Subcutaneous adipose tissue (tissue), 4 donors: ENCODE results near the gene ABCA12. TPM values are rescaled to one million over a fixed set of nuclear protein-coding genes. Genes with fewer than 3 reads are reported as not detected.

Source experiments
- CTCF ChIP-seq: fragments of 450-650 bp; IDR thresholded peaks from one replicate; pipeline ENCODE4 v1.5.1; 2016; ENCODE audit warnings: low read depth, mild to moderate bottlenecking, control low read depth, antibody characterized with exemption, moderate library complexity
- total RNA-seq, 4 donors: library from RNA; depleted of rRNA; stranded (reverse); fragments of >200 nt; gene quantifications; one replicate each; pipeline ENCODE4 v1.1.0, GENCODE V29; 2016

The ABCA12 gene
- total RNA-seq, 4 donors from 2014 or later, result not detected

- no peak for TF ChIP-seq CTCF
Observed at GRCh38 chr2:214902286-214902685, 236.1 kb downstream of the ABCA12 start.

- no peak for TF ChIP-seq CTCF
Observed at GRCh38 chr2:214899751-214900150, 238.7 kb downstream of the ABCA12 start.

GRCh38 chr2:214896274-214896673 lies 242.2 kb downstream of the ABCA12 start:
- TF ChIP-seq CTCF, result no peak

- TF ChIP-seq CTCF, result no peak
Observed at GRCh38 chr2:214895469-214895868, 243.0 kb downstream of the ABCA12 start.

GRCh38 chr2:214889301-214889700 lies 249.1 kb downstream of the ABCA12 start:
- TF ChIP-seq CTCF, result no peak

GRCh38 chr2:214881647-214882202 lies 256.7 kb downstream of the ABCA12 start:
- no peak for TF ChIP-seq CTCF

Other genes with a start within 250 kb of the ABCA12 start
- 10 to 100 TPM; 33.5 to 71.9 (median 55.2) TPM for gene ATIC, start 173.4 kb upstream of the ABCA12 start, total RNA-seq